ENCODE data around the gene RPL22. TPM values are rescaled to one million over a fixed set of nuclear protein-coding genes. Genes with fewer than 3 reads are reported as not detected.
A peak's percentile ranks its signal among the peaks of the same experiment; 100 is the strongest.

Gene RPL22
- total RNA-seq, 1 experiment from 2014 or later = 456 TPM

DNA sequence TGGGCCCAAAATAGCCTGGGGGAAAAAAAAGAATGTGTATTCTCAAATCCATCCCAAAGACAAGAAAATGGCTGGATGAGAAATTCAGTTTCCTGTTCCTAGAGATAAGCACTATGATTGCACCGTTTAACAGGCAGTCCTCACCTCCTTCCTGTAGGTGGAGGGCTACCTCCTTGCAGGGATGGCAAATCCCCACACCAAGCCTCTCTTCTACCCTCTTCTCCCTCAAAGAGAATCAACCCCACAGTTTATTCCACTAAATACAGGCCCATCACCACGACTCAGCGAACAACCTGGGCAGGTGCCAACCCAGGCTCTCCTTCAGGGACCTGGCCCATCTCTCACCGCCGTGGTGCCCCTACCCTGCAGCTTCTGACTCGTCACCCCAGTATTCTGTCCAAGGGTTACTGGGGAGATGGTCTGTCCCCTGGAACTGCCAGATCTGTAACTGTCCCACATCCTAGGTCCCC lies 15.8 kb downstream of the RPL22 start:
- Histone ChIP-seq H3K4me3 (replicated peaks in 1 of 2; ENCODE audit: low read depth in 1 of 2, low read length in 2 of 2) (no peak overlapping the region), H3K36me3 (ENCODE audit: control insufficient read depth in 1 of 2, insufficient read depth in 2 of 2, low read length in 2 of 2) (peaks cover 12 to 21% of the 10 kb centered on the region in 2 experiments; a peak in 3 of 4 replicates), H3K9me2 (ENCODE audit: insufficient read depth) (no peaks in the 10 kb centered on the region), H3K79me2 (ENCODE audit: insufficient read depth, low read length) (peaks cover 28% of the 10 kb centered on the region), H3K27ac (ENCODE audit: low read depth, low read length) (peak overlapping the region; percentile 33), H3K9me3 (ENCODE audit: control insufficient read depth in 1 of 2, insufficient read depth in 1 of 2, low read depth in 1 of 2, low read length in 2 of 2) (no peaks in the 10 kb centered on the region), H3K4me2 (ENCODE audit: low read length) (0 out of 2 replicates have a peak overlapping the region, but pooled peaks have one; percentile 3), H2AFZ (ENCODE audit: low read depth, low read length, poor library complexity, severe bottlenecking) (no peak overlapping the region), H3K4me1 (ENCODE audit: control insufficient read depth in 1 of 2, insufficient read depth in 2 of 2, low read length in 2 of 2) (peaks cover 12 to 24% of the 10 kb centered on the region in 2 experiments), H4K20me1 (ENCODE audit: insufficient read depth) (peaks cover 30% of the 10 kb centered on the region; the same call in 1 of the 2 replicates), H3K9ac (ENCODE audit: low read length) (no peak overlapping the region), H3K27me3 (ENCODE audit: insufficient read depth, low read length) (no peaks in the 10 kb centered on the region)
- BruUV-seq (replicated peaks) = no TSS peak
- POLR2A ChIA-PET = no interaction called here
- CTCF ChIA-PET = no interaction called here
- RAD21 ChIA-PET (ENCODE audit: low non-redundant PET in 1 of 2, low total read pairs in 2 of 2, uncharacterized antibody in 2 of 2, unreplicated experiment in 2 of 2) = no interaction called here
- no peak for TF ChIP-seq FOSL1 (IDR thresholded peaks at IDR 0.05; ENCODE audit: low read depth)
- TF ChIP-seq, protein P1, sequence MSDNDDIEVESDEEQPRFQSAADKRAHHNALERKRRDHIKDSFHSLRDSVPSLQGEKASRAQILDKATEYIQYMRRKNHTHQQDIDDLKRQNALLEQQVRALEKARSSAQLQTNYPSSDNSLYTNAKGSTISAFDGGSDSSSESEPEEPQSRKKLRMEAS (IDR thresholded peaks at IDR 0.05) = 0 out of 2 replicates have a peak, but pooled peaks have one; percentile 4
- TF ChIP-seq, protein P2, sequence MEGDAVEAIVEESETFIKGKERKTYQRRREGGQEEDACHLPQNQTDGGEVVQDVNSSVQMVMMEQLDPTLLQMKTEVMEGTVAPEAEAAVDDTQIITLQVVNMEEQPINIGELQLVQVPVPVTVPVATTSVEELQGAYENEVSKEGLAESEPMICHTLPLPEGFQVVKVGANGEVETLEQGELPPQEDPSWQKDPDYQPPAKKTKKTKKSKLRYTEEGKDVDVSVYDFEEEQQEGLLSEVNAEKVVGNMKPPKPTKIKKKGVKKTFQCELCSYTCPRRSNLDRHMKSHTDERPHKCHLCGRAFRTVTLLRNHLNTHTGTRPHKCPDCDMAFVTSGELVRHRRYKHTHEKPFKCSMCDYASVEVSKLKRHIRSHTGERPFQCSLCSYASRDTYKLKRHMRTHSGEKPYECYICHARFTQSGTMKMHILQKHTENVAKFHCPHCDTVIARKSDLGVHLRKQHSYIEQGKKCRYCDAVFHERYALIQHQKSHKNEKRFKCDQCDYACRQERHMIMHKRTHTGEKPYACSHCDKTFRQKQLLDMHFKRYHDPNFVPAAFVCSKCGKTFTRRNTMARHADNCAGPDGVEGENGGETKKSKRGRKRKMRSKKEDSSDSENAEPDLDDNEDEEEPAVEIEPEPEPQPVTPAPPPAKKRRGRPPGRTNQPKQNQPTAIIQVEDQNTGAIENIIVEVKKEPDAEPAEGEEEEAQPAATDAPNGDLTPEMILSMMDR (IDR thresholded peaks at IDR 0.05 in 2 of 3, conservative IDR thresholded peaks at IDR 0.05 in 1 of 3; ENCODE audit: borderline replicate concordance in 1 of 3, insufficient read depth in 1 of 3, low read depth in 2 of 3, low read length in 2 of 3) = peak in 2 of 3 experiments; percentile 44 to 46; a peak in 4 of 6 replicates
- DNase-seq (ENCODE audit: low read depth, low spot score) (no peak), ATAC-seq (peak; percentile 62)
- intact Hi-C loops (cut with micrococcal nuclease) = loop anchor here (5.0 kb wide), 1 partner anchor 131 kb away; no protein-coding TSS in a partner anchor

DNA sequence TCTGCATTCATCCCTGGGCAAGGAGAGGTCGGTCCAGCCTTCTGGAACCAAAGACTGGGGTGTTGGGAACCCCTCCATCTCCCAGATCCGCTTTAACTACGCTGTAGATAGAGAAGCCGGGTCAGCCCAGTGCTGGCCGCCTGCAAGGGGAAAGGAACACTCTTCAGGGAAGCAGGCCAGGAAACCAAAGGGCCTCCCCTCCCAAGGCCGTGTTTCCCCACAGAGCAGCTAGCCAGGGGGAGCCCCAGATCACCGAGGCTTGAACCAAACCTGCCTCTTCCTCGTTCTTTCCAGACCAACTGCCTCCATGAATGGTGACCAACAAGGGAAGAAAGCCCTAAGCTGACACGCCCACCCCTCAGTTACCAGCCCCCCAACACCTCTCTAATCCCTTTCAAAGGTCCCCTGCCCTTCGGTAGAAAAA lies 18.0 kb downstream of the RPL22 start:
- no peak for ATAC-seq
- ChIA-PET POLR2A (no interaction called here), RAD21 (ENCODE audit: low non-redundant PET in 1 of 2, low total read pairs in 2 of 2, uncharacterized antibody in 2 of 2, unreplicated experiment in 2 of 2) (no interaction called here), CTCF (no interaction called here)
- H3K27ac ChIP-seq (ENCODE audit: low read depth, low read length) = no peak overlapping the region
- H3K79me2 ChIP-seq (ENCODE audit: insufficient read depth, low read length) = peaks cover 8% of the 10 kb centered on the region; the same call in 1 of the 2 replicates
- H3K4me3 ChIP-seq (replicated peaks in 1 of 2; ENCODE audit: low read depth in 1 of 2, low read length in 2 of 2) = no peak overlapping the region
- H3K9ac ChIP-seq (ENCODE audit: low read length) = no peak overlapping the region
- intact Hi-C loops (cut with micrococcal nuclease) = loop anchor here (5.0 kb wide), 1 partner anchor 129 kb away; no protein-coding TSS in a partner anchor
- no peak for DNase-seq (ENCODE audit: low read depth, low spot score)
- no peak overlapping the region for H2AFZ ChIP-seq (ENCODE audit: low read depth, low read length, poor library complexity, severe bottlenecking)
- peaks cover 12 to 26% of the 10 kb centered on the region in 2 experiments for H3K4me1 ChIP-seq (ENCODE audit: control insufficient read depth in 1 of 2, insufficient read depth in 2 of 2, low read length in 2 of 2)
- no peaks in the 10 kb centered on the region for H3K9me3 ChIP-seq (ENCODE audit: control insufficient read depth in 1 of 2, insufficient read depth in 1 of 2, low read depth in 1 of 2, low read length in 2 of 2)
- H3K36me3 ChIP-seq (ENCODE audit: control insufficient read depth in 1 of 2, insufficient read depth in 2 of 2, low read length in 2 of 2) = peaks cover 0 to 10% of the 10 kb centered on the region in 2 experiments; a peak in 1 of 4 replicates
- no peaks in the 10 kb centered on the region for H3K9me2 ChIP-seq (ENCODE audit: insufficient read depth)
- peaks cover 15% of the 10 kb centered on the region; the same call in 1 of the 2 replicates for H4K20me1 ChIP-seq (ENCODE audit: insufficient read depth)
- H3K27me3 ChIP-seq (ENCODE audit: insufficient read depth, low read length) = no peaks in the 10 kb centered on the region
- no TSS peak for BruUV-seq (replicated peaks)
- H3K4me2 ChIP-seq (ENCODE audit: low read length) = no peak overlapping the region
- TF ChIP-seq SP1 (IDR thresholded peaks at IDR 0.05; ENCODE audit: low read depth) (no peak), POLR2A (IDR thresholded peaks at IDR 0.05; ENCODE audit: borderline replicate concordance, extremely low read depth, insufficient read depth, insufficient read length) (no peak), EZH2 (IDR thresholded peaks at IDR 0.05) (no peak), POLR2AphosphoS5 (IDR thresholded peaks at IDR 0.05; ENCODE audit: low read depth, low read length) (no peak), EGR1 (IDR thresholded peaks at IDR 0.05; ENCODE audit: low read depth) (no peak), SRF (IDR thresholded peaks at IDR 0.05; ENCODE audit: low read depth) (no peak), JUND (IDR thresholded peaks at IDR 0.05) (no peak), ZFX (IDR thresholded peaks at IDR 0.05) (no peak), CEBPB (IDR thresholded peaks at IDR 0.05; ENCODE audit: low read depth) (no peak), EZH2phosphoT487 (IDR thresholded peaks at IDR 0.05; ENCODE audit: borderline replicate concordance) (no peak)
- TF ChIP-seq, protein P2 (IDR thresholded peaks at IDR 0.05 in 2 of 3, conservative IDR thresholded peaks at IDR 0.05 in 1 of 3; ENCODE audit: borderline replicate concordance in 1 of 3, insufficient read depth in 1 of 3, low read depth in 2 of 3, low read length in 2 of 3) = no peak
- TF ChIP-seq, protein P3, sequence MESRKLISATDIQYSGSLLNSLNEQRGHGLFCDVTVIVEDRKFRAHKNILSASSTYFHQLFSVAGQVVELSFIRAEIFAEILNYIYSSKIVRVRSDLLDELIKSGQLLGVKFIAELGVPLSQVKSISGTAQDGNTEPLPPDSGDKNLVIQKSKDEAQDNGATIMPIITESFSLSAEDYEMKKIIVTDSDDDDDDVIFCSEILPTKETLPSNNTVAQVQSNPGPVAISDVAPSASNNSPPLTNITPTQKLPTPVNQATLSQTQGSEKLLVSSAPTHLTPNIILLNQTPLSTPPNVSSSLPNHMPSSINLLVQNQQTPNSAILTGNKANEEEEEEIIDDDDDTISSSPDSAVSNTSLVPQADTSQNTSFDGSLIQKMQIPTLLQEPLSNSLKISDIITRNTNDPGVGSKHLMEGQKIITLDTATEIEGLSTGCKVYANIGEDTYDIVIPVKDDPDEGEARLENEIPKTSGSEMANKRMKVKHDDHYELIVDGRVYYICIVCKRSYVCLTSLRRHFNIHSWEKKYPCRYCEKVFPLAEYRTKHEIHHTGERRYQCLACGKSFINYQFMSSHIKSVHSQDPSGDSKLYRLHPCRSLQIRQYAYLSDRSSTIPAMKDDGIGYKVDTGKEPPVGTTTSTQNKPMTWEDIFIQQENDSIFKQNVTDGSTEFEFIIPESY (IDR thresholded peaks at IDR 0.05; ENCODE audit: extremely low read depth, insufficient replicate concordance, low read length) = no peak
